Osteoblast (primary cell): ENCODE results near the gene AP5Z1. TPM values are rescaled to one million over a fixed set of nuclear protein-coding genes. Genes with fewer than 3 reads are reported as not detected.

Source experiments
- DNase-seq: peaks from one replicate; pipeline ENCODE4 v3.0.0; 2011; ENCODE audit warnings: low spot score, mixed read lengths; ENCODE audit not compliant: insufficient read length; ENCODE audit errors: missing footprints
- H2AFZ ChIP-seq: 2 replicates; pipeline ENCODE4 v1.6.0; 2011; ENCODE audit warnings: mild to moderate bottlenecking, low read length
- H3K27ac ChIP-seq: 2 replicates; pipeline ENCODE4 v1.5.1; 2011; ENCODE audit warnings: mild to moderate bottlenecking, low read depth, low read length, moderate library complexity
- H3K27me3 ChIP-seq: 2 replicates; pipeline ENCODE4 v1.6.0; 2012; ENCODE audit warnings: mild to moderate bottlenecking, control low read depth, inconsistent platforms, low read length, moderate library complexity; ENCODE audit not compliant: insufficient read depth
- H3K36me3 ChIP-seq: 2 replicates; pipeline ENCODE4 v1.5.1; 2011; ENCODE audit warnings: mild to moderate bottlenecking, low read length, control low read depth, moderate library complexity; ENCODE audit not compliant: insufficient read depth
- H3K4me1 ChIP-seq: 2 replicates; pipeline ENCODE4 v1.5.1; 2011; ENCODE audit warnings: mild to moderate bottlenecking, low read length, control low read depth, moderate library complexity; ENCODE audit not compliant: insufficient read depth
- H3K4me2 ChIP-seq: 2 replicates; pipeline ENCODE4 v1.6.0; 2011; ENCODE audit warnings: mild to moderate bottlenecking, low read length; ENCODE audit not compliant: insufficient read depth
- H3K4me3 ChIP-seq: fragments of 200-600 bp; sonication (generic); 3 replicates; pipeline ENCODE4 v1.5.1; 2012; ENCODE audit warnings: mild to moderate bottlenecking, low read length, inconsistent platforms; ENCODE audit not compliant: insufficient read depth
- H3K79me2 ChIP-seq: 2 replicates; pipeline ENCODE4 v1.6.0; 2012; ENCODE audit warnings: mild to moderate bottlenecking, low read length, control low read depth, inconsistent platforms; ENCODE audit not compliant: insufficient read depth
- H3K9me3 ChIP-seq: 2 replicates; pipeline ENCODE4 v1.5.1; 2011; ENCODE audit warnings: low read depth, low read length, control low read depth
- H4K20me1 ChIP-seq: 2 replicates; pipeline ENCODE4 v1.6.0; 2012; ENCODE audit warnings: mild to moderate bottlenecking, low read length, control low read depth; ENCODE audit not compliant: insufficient read depth
- CTCF ChIP-seq: IDR thresholded peaks from 2 replicates; pipeline ENCODE4 v1.5.1; 2011; ENCODE audit warnings: mild to moderate bottlenecking, low read depth, low read length, moderate library complexity; ENCODE audit errors: extremely low read depth
- total RNA-seq: library from RNA; depleted of rRNA; stranded (reverse); fragments of >200 nt; gene quantifications from 2 replicates; pipeline ENCODE4 v1.2.3, GENCODE V29; 2012

The AP5Z1 gene
- total RNA-seq, 1 donor, result 73.1 TPM

- Histone ChIP-seq H3K27ac (no peak overlapping the region), H3K9me3 (no peaks in the 10 kb centered on the region), H4K20me1 (peaks cover under 1% of the 10 kb centered on the region), H2AFZ (no peak overlapping the region), H3K36me3 (peaks cover 22% of the 10 kb centered on the region), H3K4me3 (no peak overlapping the region), H3K27me3 (no peaks in the 10 kb centered on the region), H3K79me2 (peaks cover 7% of the 10 kb centered on the region), H3K4me1 (no peaks in the 10 kb centered on the region), H3K4me2 (no peak overlapping the region)
- DNase-seq, result no peak
- no peak for TF ChIP-seq CTCF
Observed at GRCh38 chr7:4788627-4789189, 13.3 kb downstream of the AP5Z1 start.

GRCh38 chr7:4789194-4790077 lies 14.0 kb downstream of the AP5Z1 start:
- H3K4me3 ChIP-seq, result no peak overlapping the region
- peaks cover 22% of the 10 kb centered on the region for H3K36me3 ChIP-seq
- no peak overlapping the region for H3K4me2 ChIP-seq
- TF ChIP-seq CTCF, result no peak
- no peak overlapping the region for H2AFZ ChIP-seq
- peaks cover 2% of the 10 kb centered on the region for H3K79me2 ChIP-seq
- H4K20me1 ChIP-seq, result no peaks in the 10 kb centered on the region
- no peak overlapping the region for H3K27ac ChIP-seq
- H3K27me3 ChIP-seq, result no peaks in the 10 kb centered on the region
- H3K9me3 ChIP-seq, result no peaks in the 10 kb centered on the region
- no peaks in the 10 kb centered on the region for H3K4me1 ChIP-seq
- DNase-seq, result peak; percentile 77

GRCh38 chr7:4790078-4790465 lies 14.6 kb downstream of the AP5Z1 start:
- no peaks in the 10 kb centered on the region for H3K79me2 ChIP-seq
- H3K36me3 ChIP-seq, result peaks cover 19% of the 10 kb centered on the region
- H3K27ac ChIP-seq, result no peak overlapping the region
- no peak overlapping the region for H3K4me2 ChIP-seq
- no peak for DNase-seq
- H3K27me3 ChIP-seq, result no peaks in the 10 kb centered on the region
- no peak overlapping the region for H3K4me3 ChIP-seq
- peaks cover 5% of the 10 kb centered on the region for H3K4me1 ChIP-seq
- TF ChIP-seq CTCF, result no peak
- no peaks in the 10 kb centered on the region for H3K9me3 ChIP-seq
- no peak overlapping the region for H2AFZ ChIP-seq
- no peaks in the 10 kb centered on the region for H4K20me1 ChIP-seq

- Histone ChIP-seq H3K4me1 (peaks cover 5% of the 10 kb centered on the region), H2AFZ (no peak overlapping the region), H3K27me3 (no peaks in the 10 kb centered on the region), H3K36me3 (peaks cover 17% of the 10 kb centered on the region), H3K79me2 (no peaks in the 10 kb centered on the region), H3K4me2 (no peak overlapping the region), H4K20me1 (no peaks in the 10 kb centered on the region), H3K27ac (no peak overlapping the region), H3K9me3 (no peaks in the 10 kb centered on the region), H3K4me3 (no peak overlapping the region)
- DNase-seq, result peak; percentile 79
- TF ChIP-seq CTCF, result no peak
Observed at GRCh38 chr7:4790516-4790991, 15.1 kb downstream of the AP5Z1 start.
